Measurements from ENCODE around the gene POU2F3.
A peak's percentile ranks its signal among the peaks of the same experiment; 100 is the strongest.

Gene POU2F3

GRCh38 chr11:120226714-120227113, 13.2 kb upstream of the POU2F3 start:
- no peak for DNase-seq

GRCh38 chr11:120227228-120227852, 12.6 kb upstream of the POU2F3 start:
- no peak for DNase-seq

- DNase-seq, result peak in 1 of 2 experiments; percentile 10
Observed at GRCh38 chr11:120228794-120229384, 11.1 kb upstream of the POU2F3 start.

- DNase-seq, result peak in 1 of 2 experiments; percentile 18
Observed at GRCh38 chr11:120229451-120230424, 10.2 kb upstream of the POU2F3 start.

GRCh38 chr11:120230433-120231071, 9.4 kb upstream of the POU2F3 start:
- DNase-seq, result no peak

GRCh38 chr11:120231963-120232362, 8.0 kb upstream of the POU2F3 start:
- DNase-seq, result no peak

GRCh38 chr11:120233207-120233803, 6.6 kb upstream of the POU2F3 start:
- no peak for DNase-seq

GRCh38 chr11:120235024-120235628, 4.8 kb upstream of the POU2F3 start:
- DNase-seq, result peak; percentile 4 to 64

- no peak for DNase-seq
Observed at GRCh38 chr11:120236169-120237107, 3.5 kb upstream of the POU2F3 start.

- DNase-seq, result no peak
Observed at GRCh38 chr11:120238968-120239620, 846 bp upstream of the POU2F3 start.

- DNase-seq, result no peak
Observed at GRCh38 chr11:120240866-120241265, 926 bp downstream of the POU2F3 start.

GRCh38 chr11:120241277-120241676, 1.3 kb downstream of the POU2F3 start:
- no peak for DNase-seq

GRCh38 chr11:120243221-120243620, 3.3 kb downstream of the POU2F3 start:
- DNase-seq, result no peak

GRCh38 chr11:120244476-120245365, 4.8 kb downstream of the POU2F3 start:
- no peak for DNase-seq

- DNase-seq, result no peak
Observed at GRCh38 chr11:120245434-120245833, 5.5 kb downstream of the POU2F3 start.

GRCh38 chr11:120248551-120249278, 8.8 kb downstream of the POU2F3 start:
- DNase-seq, result no peak

GRCh38 chr11:120249279-120250262, 9.6 kb downstream of the POU2F3 start:
- no peak for DNase-seq
